Smooth muscle cell (in vitro differentiated cells): ENCODE results near the gene NEDD4. TPM values are rescaled to one million over a fixed set of nuclear protein-coding genes. Genes with fewer than 3 reads are reported as not detected.

Source experiments
- DNase-seq: peaks from one replicate; lab custom pipeline; 2025; ENCODE audit not compliant: unreplicated experiment; lab: John Stamatoyannopoulos, UW
- H2AFZ ChIP-seq: fragments of 200-600 bp; sonication (generic); 2 replicates; pipeline ENCODE4 v1.6.0; 2016; ENCODE audit warnings: antibody characterized with exemption, low read depth, mild to moderate bottlenecking
- H3F3A ChIP-seq: fragments of 200-600 bp; sonication (generic); 2 replicates; pipeline ENCODE4 v1.6.0; 2017; ENCODE audit warnings: antibody characterized with exemption, low read depth
- H3K27ac ChIP-seq: fragments of 200-600 bp; sonication (generic); 2 replicates; pipeline ENCODE4 v1.5.1; 2016; ENCODE audit warnings: low read depth, mild to moderate bottlenecking
- H3K27me3 ChIP-seq: fragments of 200-600 bp; sonication (generic); 2 replicates; pipeline ENCODE4 v1.6.1; 2016; ENCODE audit warnings: low read depth, mild to moderate bottlenecking
- H3K36me3 ChIP-seq: fragments of 200-600 bp; sonication (generic); 2 replicates; pipeline ENCODE4 v1.5.1; 2016; ENCODE audit warnings: low read depth
- H3K4me1 ChIP-seq: fragments of 200-600 bp; sonication (generic); 2 replicates; pipeline ENCODE4 v1.5.1; 2016; ENCODE audit warnings: low read depth
- H3K4me2 ChIP-seq: fragments of 200-600 bp; sonication (generic); 2 replicates; pipeline ENCODE4 v1.6.0; 2016; ENCODE audit warnings: mild to moderate bottlenecking
- H3K4me3 ChIP-seq: fragments of 200-600 bp; sonication (generic); 2 replicates; pipeline ENCODE4 v1.5.1; 2016; ENCODE audit warnings: mild to moderate bottlenecking
- H3K79me2 ChIP-seq: fragments of 200-600 bp; sonication (generic); 2 replicates; pipeline ENCODE4 v1.6.0; 2016; ENCODE audit warnings: low read depth, mild to moderate bottlenecking
- H3K9ac ChIP-seq: fragments of 200-600 bp; sonication (generic); 2 replicates; pipeline ENCODE4 v1.6.0; 2016; ENCODE audit warnings: low read depth
- H3K9me3 ChIP-seq: fragments of 200-600 bp; sonication (generic); replicated peaks from 2 replicates; pipeline ENCODE4 v1.5.1; 2016; ENCODE audit warnings: low read depth
- H4K20me1 ChIP-seq: fragments of 200-600 bp; sonication (generic); 2 replicates; pipeline ENCODE4 v1.6.0; 2016; ENCODE audit warnings: low read depth
- CTCF ChIP-seq: fragments of 200-600 bp; sonication (generic); IDR thresholded peaks from 2 replicates; pipeline ENCODE4 v1.5.1; 2017; ENCODE audit warnings: borderline replicate concordance, mild to moderate bottlenecking, antibody characterized with exemption; ENCODE audit not compliant: insufficient read depth, poor library complexity, severe bottlenecking
- WGBS: methylation state at CpG from one replicate; pipeline ENCODE4 v1.1.7; 2016; ENCODE audit warnings: low lambda C conversion rate; 5-methylcytosine and 5-hydroxymethylcytosine counted together
- polyA plus RNA-seq: library from polyadenylated mRNA; unstranded; fragments of >200 nt; fragmentation: Nextera tagmentation; extraction: Ambion mirVana; gene quantifications from 2 replicates; pipeline ENCODE4 v1.2.1, GENCODE V29; 2016
- total RNA-seq: library from RNA; depleted of rRNA; stranded (reverse); fragments of >200 nt; gene quantifications from 2 replicates; pipeline ENCODE4 v1.2.3, GENCODE V29; 2014

The NEDD4 gene
- total and polyA plus RNA-seq, 2 experiments from 2014 or later: 6.6 to 34.5 TPM

- no peaks in the 10 kb centered on the region for H4K20me1 ChIP-seq
- H3K4me1 ChIP-seq: no peaks in the 10 kb centered on the region
- no peaks in the 10 kb centered on the region for H3K79me2 ChIP-seq
- DNase-seq: no peak
- WGBS: 96% methylated on average over 2 of the region's 2 CpGs
- no peak overlapping the region for H3K9ac ChIP-seq
- H3K27ac ChIP-seq: no peak overlapping the region
- no peak overlapping the region for H3K4me3 ChIP-seq
- H3F3A ChIP-seq: no peaks in the 10 kb centered on the region
- no peaks in the 10 kb centered on the region for H3K27me3 ChIP-seq
- H3K9me3 ChIP-seq: no peaks in the 10 kb centered on the region
- H3K4me2 ChIP-seq: no peak overlapping the region
- H3K36me3 ChIP-seq: no peaks in the 10 kb centered on the region
- TF ChIP-seq CTCF: no peak
- H2AFZ ChIP-seq: no peak overlapping the region
Observed at GRCh38 chr15:56035166-56035565, 41.8 kb upstream of the NEDD4 start.

- WGBS: 63% methylated on average over 2 of the region's 2 CpGs
- H3K9me3 ChIP-seq: no peaks in the 10 kb centered on the region
- no peaks in the 10 kb centered on the region for H3K4me1 ChIP-seq
- no peak overlapping the region for H3K9ac ChIP-seq
- DNase-seq: no peak
- H3K36me3 ChIP-seq: no peaks in the 10 kb centered on the region
- H2AFZ ChIP-seq: no peak overlapping the region
- no peaks in the 10 kb centered on the region for H4K20me1 ChIP-seq
- H3K79me2 ChIP-seq: no peaks in the 10 kb centered on the region
- no peak overlapping the region for H3K4me3 ChIP-seq
- H3K4me2 ChIP-seq: no peak overlapping the region
- H3K27me3 ChIP-seq: no peaks in the 10 kb centered on the region
- H3F3A ChIP-seq: no peaks in the 10 kb centered on the region
- no peak for TF ChIP-seq CTCF
- no peak overlapping the region for H3K27ac ChIP-seq
Observed at GRCh38 chr15:56034514-56034913, 41.1 kb upstream of the NEDD4 start.

- Histone ChIP-seq H2AFZ (no peak overlapping the region), H3F3A (no peaks in the 10 kb centered on the region), H3K4me1 (no peaks in the 10 kb centered on the region), H3K4me3 (no peak overlapping the region), H3K4me2 (no peak overlapping the region), H3K9me3 (no peaks in the 10 kb centered on the region), H3K36me3 (no peaks in the 10 kb centered on the region), H3K27me3 (no peaks in the 10 kb centered on the region), H3K27ac (no peak overlapping the region), H3K9ac (no peak overlapping the region), H3K79me2 (no peaks in the 10 kb centered on the region), H4K20me1 (no peaks in the 10 kb centered on the region)
- 100% methylated on average over 1 of the region's 1 CpG for WGBS
- DNase-seq: no peak
- no peak for TF ChIP-seq CTCF
Observed at GRCh38 chr15:56032373-56032772, 39.0 kb upstream of the NEDD4 start.

- Histone ChIP-seq H3K4me1 (no peaks in the 10 kb centered on the region), H3K27ac (no peak overlapping the region)
- 78% methylated on average over 6 of the region's 6 CpGs for WGBS
Observed at GRCh38 chr15:56031836-56032235, 38.4 kb upstream of the NEDD4 start.

More at GRCh38 chr15:56031836-56032235, 38.4 kb upstream of the NEDD4 start:
- no peaks in the 10 kb centered on the region for H3K36me3 ChIP-seq
- H3K27me3 ChIP-seq: no peaks in the 10 kb centered on the region
- no peak overlapping the region for H3K4me3 ChIP-seq
- TF ChIP-seq CTCF: no peak
- no peaks in the 10 kb centered on the region for H4K20me1 ChIP-seq
- no peak overlapping the region for H2AFZ ChIP-seq
- no peak overlapping the region for H3K4me2 ChIP-seq
- H3F3A ChIP-seq: no peaks in the 10 kb centered on the region
- DNase-seq: no peak
- no peaks in the 10 kb centered on the region for H3K79me2 ChIP-seq
- H3K9ac ChIP-seq: no peak overlapping the region
- no peaks in the 10 kb centered on the region for H3K9me3 ChIP-seq
